NCI-H2029 treated with DMSO at 0.1 percent for 48 hours (cell line): ENCODE measurements around the gene LYST.
"Not testable (repeated sequence)": the region's sequence is repeated elsewhere in the genome, so short reads cannot be mapped to it uniquely, and the experiment has no call there.

Source experiments
- DNase-seq: peaks from one replicate; lab custom pipeline; 2025; lab: John Stamatoyannopoulos, UW

Gene LYST, protein sequence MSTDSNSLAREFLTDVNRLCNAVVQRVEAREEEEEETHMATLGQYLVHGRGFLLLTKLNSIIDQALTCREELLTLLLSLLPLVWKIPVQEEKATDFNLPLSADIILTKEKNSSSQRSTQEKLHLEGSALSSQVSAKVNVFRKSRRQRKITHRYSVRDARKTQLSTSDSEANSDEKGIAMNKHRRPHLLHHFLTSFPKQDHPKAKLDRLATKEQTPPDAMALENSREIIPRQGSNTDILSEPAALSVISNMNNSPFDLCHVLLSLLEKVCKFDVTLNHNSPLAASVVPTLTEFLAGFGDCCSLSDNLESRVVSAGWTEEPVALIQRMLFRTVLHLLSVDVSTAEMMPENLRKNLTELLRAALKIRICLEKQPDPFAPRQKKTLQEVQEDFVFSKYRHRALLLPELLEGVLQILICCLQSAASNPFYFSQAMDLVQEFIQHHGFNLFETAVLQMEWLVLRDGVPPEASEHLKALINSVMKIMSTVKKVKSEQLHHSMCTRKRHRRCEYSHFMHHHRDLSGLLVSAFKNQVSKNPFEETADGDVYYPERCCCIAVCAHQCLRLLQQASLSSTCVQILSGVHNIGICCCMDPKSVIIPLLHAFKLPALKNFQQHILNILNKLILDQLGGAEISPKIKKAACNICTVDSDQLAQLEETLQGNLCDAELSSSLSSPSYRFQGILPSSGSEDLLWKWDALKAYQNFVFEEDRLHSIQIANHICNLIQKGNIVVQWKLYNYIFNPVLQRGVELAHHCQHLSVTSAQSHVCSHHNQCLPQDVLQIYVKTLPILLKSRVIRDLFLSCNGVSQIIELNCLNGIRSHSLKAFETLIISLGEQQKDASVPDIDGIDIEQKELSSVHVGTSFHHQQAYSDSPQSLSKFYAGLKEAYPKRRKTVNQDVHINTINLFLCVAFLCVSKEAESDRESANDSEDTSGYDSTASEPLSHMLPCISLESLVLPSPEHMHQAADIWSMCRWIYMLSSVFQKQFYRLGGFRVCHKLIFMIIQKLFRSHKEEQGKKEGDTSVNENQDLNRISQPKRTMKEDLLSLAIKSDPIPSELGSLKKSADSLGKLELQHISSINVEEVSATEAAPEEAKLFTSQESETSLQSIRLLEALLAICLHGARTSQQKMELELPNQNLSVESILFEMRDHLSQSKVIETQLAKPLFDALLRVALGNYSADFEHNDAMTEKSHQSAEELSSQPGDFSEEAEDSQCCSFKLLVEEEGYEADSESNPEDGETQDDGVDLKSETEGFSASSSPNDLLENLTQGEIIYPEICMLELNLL (N-terminal part only)

GRCh38 chr1:235866205-235866912, at the start of gene LYST:
Gene LYST (minus strand): TSS chr1:235866906. CDS start chr1:235830417, 36,489 bp downstream.
- no peak for DNase-seq

DNA sequence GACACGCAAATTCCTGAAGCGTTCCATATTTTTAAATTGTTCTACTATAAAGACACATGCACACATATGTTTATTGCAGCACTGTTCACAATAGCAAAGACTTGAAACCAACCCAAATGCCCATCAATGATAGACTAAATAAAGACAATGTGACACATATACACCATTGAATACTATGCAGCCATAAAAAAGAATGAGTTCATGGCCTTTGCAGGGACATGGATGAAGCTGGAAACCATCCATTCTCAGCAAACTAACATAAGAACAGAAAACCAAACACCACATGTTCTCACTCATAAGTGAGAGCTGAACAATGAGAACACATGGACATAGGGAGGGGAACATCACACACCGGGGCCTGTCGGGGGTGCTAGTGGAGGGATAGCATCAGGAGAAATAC, 48.8 kb upstream of the LYST start:
- DNase-seq = not testable (repeated sequence)

DNA sequence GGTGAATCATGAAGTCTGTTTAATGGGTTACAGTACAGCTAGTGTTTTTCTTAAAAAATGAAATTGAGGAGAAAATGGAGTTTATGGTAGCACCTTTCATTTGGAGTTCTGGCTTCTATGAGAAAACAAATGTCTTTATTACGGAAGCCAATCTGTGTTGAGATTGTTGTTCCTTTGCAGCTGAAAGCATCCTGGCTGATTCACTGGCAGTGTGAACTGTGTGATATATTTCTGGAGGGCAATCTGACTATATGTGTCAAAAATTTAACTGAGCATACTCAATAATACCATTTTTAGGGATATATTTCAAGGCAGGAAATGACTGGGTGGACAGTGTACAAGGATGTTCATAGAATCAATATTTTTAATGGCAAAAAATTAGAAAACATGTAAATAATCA, 46.6 kb upstream of the LYST start:
- DNase-seq = no peak

GRCh38 chr1:235911876-235912275, 45.2 kb upstream of the LYST start:
- no peak for DNase-seq

- no peak for DNase-seq
These were observed 44.6 kb upstream of the LYST start for GRCh38 chr1:235911300-235911662.

DNA sequence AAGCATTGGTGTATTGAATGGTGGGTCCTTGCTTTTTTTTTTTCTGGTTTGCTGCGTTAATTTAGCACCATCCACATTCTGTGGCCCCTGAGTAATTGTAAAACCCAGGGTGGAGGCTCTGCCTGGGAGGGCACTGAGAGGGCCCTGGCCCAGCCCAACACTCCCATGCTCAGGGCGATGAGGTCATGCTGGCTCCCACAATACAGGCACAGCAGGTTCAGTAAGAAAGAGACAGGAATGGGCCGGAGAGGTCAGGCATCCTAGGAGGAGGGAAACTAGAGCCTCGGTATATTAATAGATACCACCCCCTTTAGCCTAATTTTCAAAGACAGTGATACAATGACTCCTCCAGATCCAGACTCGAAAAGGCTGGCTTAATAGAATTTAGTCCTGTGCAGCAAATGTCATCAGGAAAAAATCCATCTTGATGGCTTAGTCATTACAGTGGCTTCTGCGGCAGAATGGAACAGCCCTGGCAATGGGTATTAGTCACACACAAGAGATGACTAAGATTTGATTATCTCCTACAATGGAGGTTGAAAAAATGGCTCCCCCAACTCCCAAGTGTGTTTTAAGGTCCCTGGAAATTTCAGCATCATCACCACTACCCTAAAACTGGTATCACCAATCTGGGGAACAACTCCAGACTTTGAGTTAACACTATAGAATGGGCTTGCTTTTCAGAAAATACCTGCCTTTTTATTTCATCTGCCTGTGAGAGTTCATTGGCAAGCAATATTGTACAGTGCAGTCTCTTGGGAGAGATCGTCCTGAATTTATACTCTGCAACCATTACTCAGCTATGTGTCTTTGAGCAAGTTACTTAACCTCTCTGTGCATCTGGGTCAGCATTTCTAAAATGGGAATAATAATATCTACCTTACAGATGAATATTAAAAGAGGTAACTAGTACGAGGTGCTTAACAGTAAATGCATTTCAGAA, 43.9 kb upstream of the LYST start:
- DNase-seq = no peak

DNA sequence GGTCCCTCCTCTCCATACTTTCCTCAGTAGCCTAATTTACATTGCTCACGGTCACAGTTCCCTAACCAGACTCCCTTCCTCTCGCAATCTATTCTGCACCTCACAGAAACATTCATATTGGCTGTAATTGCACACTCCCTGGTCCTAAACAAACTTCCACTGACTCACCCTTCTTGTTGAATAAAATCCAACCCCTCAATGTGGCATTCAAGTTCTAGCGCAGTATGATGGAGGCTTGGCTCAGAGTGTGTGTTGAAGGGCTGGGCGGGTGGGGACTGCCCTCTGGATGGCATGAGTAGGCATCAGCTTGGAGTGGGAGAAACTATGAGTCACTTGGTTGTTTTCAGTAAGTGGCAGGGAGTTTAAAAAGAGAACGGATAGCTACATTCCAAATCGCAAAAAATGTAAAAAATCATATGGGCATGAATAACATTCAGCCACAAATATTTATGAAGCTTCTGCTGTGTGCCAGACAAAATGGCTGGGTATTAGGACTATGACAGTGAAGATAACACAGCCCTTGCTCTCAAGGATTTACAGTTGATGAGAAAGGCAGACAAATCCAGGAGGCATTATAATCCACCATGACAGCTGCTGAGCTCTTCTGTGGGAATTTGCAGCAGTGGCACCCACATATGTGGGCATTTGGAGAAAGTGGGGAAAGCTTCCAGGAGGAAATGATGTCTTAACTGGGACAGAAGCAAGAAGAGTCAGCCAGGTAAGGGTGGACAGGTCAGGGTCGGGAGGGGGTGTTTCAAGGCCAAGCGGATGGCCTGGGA, 42.2 kb upstream of the LYST start:
- no peak for DNase-seq

DNA sequence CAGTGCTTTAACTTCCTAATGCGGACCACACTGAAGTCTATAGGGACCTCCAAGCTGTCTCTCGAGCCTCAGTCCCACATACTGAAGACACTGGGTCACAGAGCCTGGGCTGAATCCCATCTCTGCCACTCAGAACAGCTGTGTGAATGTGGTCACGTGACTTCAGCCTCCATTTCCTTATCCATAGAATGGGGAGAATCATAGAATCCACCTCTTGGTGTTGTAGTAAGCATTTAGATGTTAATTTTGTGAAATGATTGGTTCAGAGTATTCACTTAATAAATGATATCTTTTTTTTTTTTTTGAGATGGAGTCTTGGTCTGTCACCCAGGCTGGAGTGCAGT, 41.2 kb upstream of the LYST start:
- no peak for DNase-seq

GRCh38 chr1:235907187-235907896, 40.6 kb upstream of the LYST start:
- DNase-seq = no peak

- no peak for DNase-seq
These were observed 39.7 kb upstream of the LYST start for GRCh38 chr1:235906436-235906835.

- not testable (repeated sequence) for DNase-seq
These were observed 37.1 kb upstream of the LYST start for GRCh38 chr1:235903809-235904208.

- DNase-seq = no peak
These were observed 36.2 kb upstream of the LYST start for GRCh38 chr1:235902677-235903542.

- DNase-seq = no peak
These were observed 34.8 kb upstream of the LYST start for GRCh38 chr1:235901461-235901860.

- no peak for DNase-seq
These were observed 31.4 kb upstream of the LYST start for GRCh38 chr1:235898126-235898525.

- no peak for DNase-seq
These were observed 27.1 kb upstream of the LYST start for GRCh38 chr1:235893840-235894239.

DNA sequence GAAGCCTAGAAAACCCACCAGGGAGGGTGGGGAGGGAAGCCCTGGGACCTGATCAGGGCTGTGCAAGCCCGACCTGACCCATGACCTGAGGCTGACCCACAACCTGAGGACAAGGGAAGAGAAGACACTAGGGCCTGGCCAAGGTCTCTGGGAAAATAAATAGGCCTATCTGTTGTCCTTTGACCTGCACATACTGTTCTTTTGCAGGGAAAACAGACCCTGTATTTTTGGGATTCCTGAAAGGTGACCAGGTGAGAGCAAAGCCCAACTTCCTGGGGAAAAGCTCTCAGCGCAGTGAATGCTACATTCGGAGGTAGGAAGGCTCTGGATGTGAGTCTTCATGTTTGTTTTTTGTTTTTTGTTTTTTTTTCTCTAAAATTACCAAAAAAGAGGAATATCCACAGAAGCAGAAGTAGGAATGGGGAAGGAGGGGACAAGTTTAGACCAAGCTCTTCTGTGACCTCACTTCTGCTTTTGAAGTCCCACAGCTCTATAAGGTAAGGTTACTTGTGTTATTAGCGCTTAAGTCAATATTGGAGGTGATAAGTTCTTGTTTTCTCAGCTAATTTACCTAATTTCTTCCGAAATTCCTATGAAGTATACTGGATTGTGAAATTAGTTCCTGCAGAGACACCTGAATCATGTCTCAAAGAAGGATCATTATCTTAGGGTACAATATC, 26.2 kb upstream of the LYST start:
- no peak for DNase-seq

DNA sequence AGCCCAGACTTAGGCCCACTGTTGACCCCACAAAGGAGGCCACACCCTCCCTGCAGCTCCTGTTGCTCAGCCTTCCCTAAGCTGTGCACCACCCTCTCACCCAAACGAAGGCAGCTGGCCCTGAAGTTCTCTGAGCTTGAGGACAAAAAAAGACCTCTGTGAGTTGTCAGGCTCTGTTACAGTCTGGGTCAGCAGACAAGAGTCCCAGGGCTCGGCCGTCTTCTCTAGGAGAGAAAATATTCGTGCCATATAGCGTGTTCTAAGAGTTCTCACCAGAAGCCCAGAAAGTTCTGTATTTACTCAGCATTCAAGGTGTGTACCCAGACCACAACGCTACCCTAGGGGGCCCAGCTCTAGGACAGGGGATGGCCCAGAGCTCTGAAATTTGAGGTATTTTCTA, 25.5 kb upstream of the LYST start:
- no peak for DNase-seq
